ENCODE results near the gene SGMS1.

- TF ChIP-seq, protein P1, sequence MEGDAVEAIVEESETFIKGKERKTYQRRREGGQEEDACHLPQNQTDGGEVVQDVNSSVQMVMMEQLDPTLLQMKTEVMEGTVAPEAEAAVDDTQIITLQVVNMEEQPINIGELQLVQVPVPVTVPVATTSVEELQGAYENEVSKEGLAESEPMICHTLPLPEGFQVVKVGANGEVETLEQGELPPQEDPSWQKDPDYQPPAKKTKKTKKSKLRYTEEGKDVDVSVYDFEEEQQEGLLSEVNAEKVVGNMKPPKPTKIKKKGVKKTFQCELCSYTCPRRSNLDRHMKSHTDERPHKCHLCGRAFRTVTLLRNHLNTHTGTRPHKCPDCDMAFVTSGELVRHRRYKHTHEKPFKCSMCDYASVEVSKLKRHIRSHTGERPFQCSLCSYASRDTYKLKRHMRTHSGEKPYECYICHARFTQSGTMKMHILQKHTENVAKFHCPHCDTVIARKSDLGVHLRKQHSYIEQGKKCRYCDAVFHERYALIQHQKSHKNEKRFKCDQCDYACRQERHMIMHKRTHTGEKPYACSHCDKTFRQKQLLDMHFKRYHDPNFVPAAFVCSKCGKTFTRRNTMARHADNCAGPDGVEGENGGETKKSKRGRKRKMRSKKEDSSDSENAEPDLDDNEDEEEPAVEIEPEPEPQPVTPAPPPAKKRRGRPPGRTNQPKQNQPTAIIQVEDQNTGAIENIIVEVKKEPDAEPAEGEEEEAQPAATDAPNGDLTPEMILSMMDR (IDR thresholded peaks at IDR 0.05): no peak
- TF ChIP-seq EP300 (IDR thresholded peaks at IDR 0.05) (no peak), PHF8 (IDR thresholded peaks at IDR 0.05; ENCODE audit: borderline replicate concordance, low read depth) (no peak), POLR2A (IDR thresholded peaks at IDR 0.05; ENCODE audit: low read length) (no peak), RARB (CRISPR knock-in tag; IDR thresholded peaks at IDR 0.05) (no peak)
- TF ChIP-seq, protein P2, sequence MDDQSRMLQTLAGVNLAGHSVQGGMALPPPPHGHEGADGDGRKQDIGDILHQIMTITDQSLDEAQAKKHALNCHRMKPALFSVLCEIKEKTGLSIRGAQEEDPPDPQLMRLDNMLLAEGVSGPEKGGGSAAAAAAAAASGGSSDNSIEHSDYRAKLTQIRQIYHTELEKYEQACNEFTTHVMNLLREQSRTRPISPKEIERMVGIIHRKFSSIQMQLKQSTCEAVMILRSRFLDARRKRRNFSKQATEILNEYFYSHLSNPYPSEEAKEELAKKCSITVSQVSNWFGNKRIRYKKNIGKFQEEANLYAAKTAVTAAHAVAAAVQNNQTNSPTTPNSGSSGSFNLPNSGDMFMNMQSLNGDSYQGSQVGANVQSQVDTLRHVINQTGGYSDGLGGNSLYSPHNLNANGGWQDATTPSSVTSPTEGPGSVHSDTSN (IDR thresholded peaks at IDR 0.05): no peak
These were observed 213.5 kb downstream of the SGMS1 start for GRCh38 chr10:50410066-50410811.

Data from A549 (cell line).